Measurements from ENCODE around the gene TNFSF13. TPM values are rescaled to one million over a fixed set of nuclear protein-coding genes. Genes with fewer than 3 reads are reported as not detected.

Gene TNFSF13
- total RNA-seq, 1 experiment from 2014 or later: 19.7 TPM

- no peak overlapping the region for H3K27ac Mint-ChIP-seq (ENCODE audit: unreplicated experiment)
- CTCF ChIA-PET: no interaction called here
These were observed 46.4 kb upstream of the TNFSF13 start for GRCh38 chr17:7512105-7512504.

GRCh38 chr17:7512824-7513540 is 45.6 kb upstream of the TNFSF13 start:
- intact Hi-C loops (cut with micrococcal nuclease; ENCODE audit: unreplicated experiment): no loop called here
- no peaks in the 10 kb centered on the region for H3K4me1 Mint-ChIP-seq (ENCODE audit: low read depth, unreplicated experiment)
- H3K36me3 Mint-ChIP-seq (ENCODE audit: insufficient read depth, unreplicated experiment): peaks cover 34% of the 10 kb centered on the region
- TF ChIP-seq CTCF (IDR thresholded peaks at IDR 0.05; ENCODE audit: unreplicated experiment): no peak
- BruUV-seq (replicated peaks): no TSS peak
- no peak overlapping the region for H3K4me3 Mint-ChIP-seq (ENCODE audit: low read depth, unreplicated experiment)
- no peaks in the 10 kb centered on the region for H3K27me3 Mint-ChIP-seq (ENCODE audit: unreplicated experiment)
- CTCF ChIA-PET: interaction anchor here (0.7 to 4.2 kb wide), 2 partner anchors 45 to 47 kb away, joined by 3 to 33 read pairs; partner anchors contain the start of gene TNFSF13
- H3K27ac Mint-ChIP-seq (ENCODE audit: unreplicated experiment): no peak overlapping the region
- DNase-seq: no peak
- no peaks in the 10 kb centered on the region for H3K9me3 Mint-ChIP-seq (ENCODE audit: low read depth, unreplicated experiment)

More at GRCh38 chr17:7512105-7512504, 46.4 kb upstream of the TNFSF13 start:
- Mint-ChIP-seq H3K4me3 (ENCODE audit: low read depth, unreplicated experiment) (no peak overlapping the region), H3K36me3 (ENCODE audit: insufficient read depth, unreplicated experiment) (peaks cover 34% of the 10 kb centered on the region), H3K4me1 (ENCODE audit: low read depth, unreplicated experiment) (no peaks in the 10 kb centered on the region), H3K27me3 (ENCODE audit: unreplicated experiment) (no peaks in the 10 kb centered on the region), H3K9me3 (ENCODE audit: low read depth, unreplicated experiment) (no peaks in the 10 kb centered on the region)
- intact Hi-C loops (cut with micrococcal nuclease; ENCODE audit: unreplicated experiment): no loop called here
- TF ChIP-seq CTCF (IDR thresholded peaks at IDR 0.05; ENCODE audit: unreplicated experiment): no peak
- DNase-seq: no peak
- no TSS peak for BruUV-seq (replicated peaks)

GRCh38 chr17:7513850-7514419 is 44.6 kb upstream of the TNFSF13 start:
- no peak for DNase-seq
- TF ChIP-seq CTCF (IDR thresholded peaks at IDR 0.05; ENCODE audit: unreplicated experiment): no peak
- intact Hi-C loops (cut with micrococcal nuclease; ENCODE audit: unreplicated experiment): loop anchor here (1.0 kb wide), 1 partner anchor 47 kb away; the partner anchor contains the start of gene SENP3

GRCh38 chr17:7515911-7516610 is 42.5 kb upstream of the TNFSF13 start:
- intact Hi-C loops (cut with micrococcal nuclease; ENCODE audit: unreplicated experiment): no loop called here
- TF ChIP-seq CTCF (IDR thresholded peaks at IDR 0.05; ENCODE audit: unreplicated experiment): no peak
- BruUV-seq (replicated peaks): no TSS peak
- Mint-ChIP-seq H3K27me3 (ENCODE audit: unreplicated experiment) (no peaks in the 10 kb centered on the region), H3K9me3 (ENCODE audit: low read depth, unreplicated experiment) (no peaks in the 10 kb centered on the region), H3K27ac (ENCODE audit: unreplicated experiment) (no peak overlapping the region), H3K4me3 (ENCODE audit: low read depth, unreplicated experiment) (no peak overlapping the region), H3K36me3 (ENCODE audit: insufficient read depth, unreplicated experiment) (peaks cover 19% of the 10 kb centered on the region), H3K4me1 (ENCODE audit: low read depth, unreplicated experiment) (no peaks in the 10 kb centered on the region)
- peak; percentile 19 for DNase-seq
- CTCF ChIA-PET: interaction anchor here (0.6 to 4.2 kb wide), 3 partner anchors 9 to 44 kb away, joined by 3 to 33 read pairs (median 5); no protein-coding TSS in a partner anchor

More at GRCh38 chr17:7513850-7514419, 44.6 kb upstream of the TNFSF13 start:
- Mint-ChIP-seq H3K4me3 (ENCODE audit: low read depth, unreplicated experiment) (no peak overlapping the region), H3K4me1 (ENCODE audit: low read depth, unreplicated experiment) (no peaks in the 10 kb centered on the region), H3K9me3 (ENCODE audit: low read depth, unreplicated experiment) (no peaks in the 10 kb centered on the region), H3K27ac (ENCODE audit: unreplicated experiment) (no peak overlapping the region), H3K36me3 (ENCODE audit: insufficient read depth, unreplicated experiment) (peaks cover 27% of the 10 kb centered on the region), H3K27me3 (ENCODE audit: unreplicated experiment) (no peaks in the 10 kb centered on the region)
- CTCF ChIA-PET: interaction anchor here (0.7 to 4.2 kb wide), 3 partner anchors 24 to 46 kb away, joined by 3 to 33 read pairs (median 4); partner anchors contain the start of gene TNFSF13
- no TSS peak for BruUV-seq (replicated peaks)
